HepG2 (cell line): Measurements from ENCODE around the gene PRR30. TPM values are rescaled to one million over a fixed set of nuclear protein-coding genes. Genes with fewer than 3 reads are reported as not detected.

Experiments
- ATAC-seq: fragments of 200-7000 bp; cut with Tn5 transposase; 3 replicates; pipeline ENCODE4 v1.9.1; 2020; ENCODE audit warnings: mild to moderate bottlenecking, moderate library complexity
- BruUV-seq: library from RNA; stranded (reverse); fragments of 400-500 nt; replicated peaks from 2 replicates; lab custom pipeline; 2021; lab: Mats Ljungman, UMichigan
- CTCF ChIA-PET: fragments of 300-600 bp; formaldehyde crosslinking; extraction: SDS; loops from one replicate; lab custom pipeline; 2021; ENCODE audit warnings: low total read pairs, inconsistent platforms, low intra/inter-chr PET ratio; lab: Yijun Ruan, JAX
- POLR2A ChIA-PET: fragments of 350-600 bp; sonication (Branson Sonifier 250); formaldehyde crosslinking; loops from one replicate; lab custom pipeline; 2020; ENCODE audit warnings: antibody characterized with exemption, inconsistent platforms; lab: Yijun Ruan, JAX
- DNase-seq: peaks from one replicate; pipeline ENCODE4 v3.0.0-alpha.2; 2015; ENCODE audit warnings: low spot score
- FAIRE-seq: peaks from 3 replicates; lab custom pipeline; 2011; peaks lifted over from hg19 to GRCh38; lab: Jason Lieb, UNC
- H2AFZ ChIP-seq: one replicate; pipeline ENCODE4 v1.6.1; 2011; ENCODE audit warnings: low read length, inconsistent platforms
- H3K27ac ChIP-seq: fragments of 300-600 bp; 3 replicates; pipeline ENCODE4 v1.8.0; 2011; ENCODE audit warnings: mixed run types, mild to moderate bottlenecking, mixed read lengths, low read length, inconsistent platforms; ENCODE audit not compliant: insufficient read depth; ENCODE audit errors: extremely low read length
- H3K27me3 ChIP-seq, 2 experiments: fragments of 200-600 bp in 1 of 2; 2 replicates in 1 of 2; 3 replicates in 1 of 2; pipeline versions ENCODE4 v1.6.0 to v1.8.0; 2011; ENCODE audit warnings: low read length in 2 of 2, mild to moderate bottlenecking in 2 of 2, moderate library complexity in 2 of 2, inconsistent platforms in 1 of 2; ENCODE audit not compliant: insufficient read depth in 2 of 2, control insufficient read depth in 1 of 2
- H3K36me3 ChIP-seq, 2 experiments: fragments of 200-600 bp in 1 of 2; replicated peaks in 1 of 2; 2 replicates in 1 of 2; 3 replicates in 1 of 2; pipeline versions ENCODE4 v1.5.1 to v1.8.0; 2011; ENCODE audit warnings: low read length in 2 of 2, inconsistent platforms in 1 of 2; ENCODE audit not compliant: insufficient read depth in 2 of 2, control insufficient read depth in 1 of 2
- H3K4me1 ChIP-seq: 2 replicates; pipeline ENCODE4 v1.5.1; 2012; ENCODE audit warnings: low read length, inconsistent platforms; ENCODE audit not compliant: insufficient read depth
- H3K4me2 ChIP-seq: 2 replicates; pipeline ENCODE4 v1.6.0; 2011; ENCODE audit warnings: low read depth, low read length, inconsistent platforms
- H3K4me3 ChIP-seq, 3 experiments: fragments of 200-600 bp in 1 of 3; sonication (generic), shearing (Covaris generic) in 1 of 3; replicated peaks in 1 of 3; 2 replicates each; pipeline ENCODE4 v1.5.1; 2011 to 2016; ENCODE audit warnings: low read length in 3 of 3, inconsistent platforms in 2 of 3, low read depth in 2 of 3, mild to moderate bottlenecking in 2 of 3, control low read depth in 1 of 3, mixed read lengths in 1 of 3; ENCODE audit not compliant: insufficient read depth in 1 of 3
- H3K79me2 ChIP-seq: one replicate; pipeline ENCODE4 v1.6.1; 2011; ENCODE audit warnings: low read length, inconsistent platforms; ENCODE audit not compliant: insufficient read depth
- H3K9ac ChIP-seq: 2 replicates; pipeline ENCODE4 v1.6.0; 2011; ENCODE audit warnings: mild to moderate bottlenecking, low read depth, low read length, inconsistent platforms; ENCODE audit not compliant: insufficient read depth
- H3K9me3 ChIP-seq: 2 replicates; pipeline ENCODE4 v1.5.1; 2012; ENCODE audit warnings: mild to moderate bottlenecking, low read length
- H4K20me1 ChIP-seq: 2 replicates; pipeline ENCODE4 v1.6.0; 2011; ENCODE audit warnings: inconsistent platforms, mild to moderate bottlenecking, low read length, moderate library complexity; ENCODE audit not compliant: insufficient read depth
- CTCF ChIP-seq: sonication (generic); formaldehyde crosslinking; IDR thresholded peaks from 2 replicates; pipeline ENCODE4 v1.5.0; 2020; ENCODE audit warnings: mild to moderate bottlenecking, missing genetic modification reagents, moderate library complexity
- IRF2 ChIP-seq: IDR thresholded peaks from 2 replicates; pipeline ENCODE4 v1.6.1; 2018; ENCODE audit warnings: missing genetic modification reagents, missing compliant biosample characterization
- LCORL ChIP-seq, 2 experiments: fragments of 450-650 bp in 1 of 2; sonication (generic) in 1 of 2; formaldehyde crosslinking in 1 of 2; IDR thresholded peaks; 2 replicates each; pipeline versions ENCODE4 v1.5.0 to v1.6.1; 2017 to 2020; ENCODE audit warnings: antibody characterized with exemption in 1 of 2, missing genetic modification reagents in 1 of 2
- MYNN ChIP-seq: sonication (generic); formaldehyde crosslinking; IDR thresholded peaks from 2 replicates; pipeline ENCODE4 v1.4.0; 2020; ENCODE audit warnings: mild to moderate bottlenecking, low read depth, missing genetic modification reagents
- NR1H2 ChIP-seq: sonication (generic); formaldehyde crosslinking; IDR thresholded peaks from 2 replicates; pipeline ENCODE4 v1.8.1; 2022; ENCODE audit warnings: low read depth, missing genetic modification reagents, borderline replicate concordance
- PBX2 ChIP-seq: IDR thresholded peaks from 2 replicates; pipeline ENCODE4 v1.6.1; 2016; ENCODE audit warnings: control low read depth
- REXO4 ChIP-seq: sonication (generic); formaldehyde crosslinking; IDR thresholded peaks from 2 replicates; pipeline ENCODE4 v1.8.0; 2022; ENCODE audit warnings: missing genetic modification reagents, mild to moderate bottlenecking, borderline replicate concordance
- SMAD9 ChIP-seq: sonication (generic); formaldehyde crosslinking; IDR thresholded peaks from 2 replicates; pipeline ENCODE4 v1.5.1; 2020; ENCODE audit warnings: mild to moderate bottlenecking, missing genetic modification reagents
- TFE3 ChIP-seq: IDR thresholded peaks from 2 replicates; pipeline ENCODE4 v1.6.1; 2016
- TRIM22 ChIP-seq: fragments of 450-650 bp; IDR thresholded peaks from 2 replicates; pipeline ENCODE4 v1.6.1; 2017
- ZNF382 ChIP-seq: sonication (generic); formaldehyde crosslinking; IDR thresholded peaks from 2 replicates; pipeline ENCODE4 v1.5.0; 2020; ENCODE audit warnings: missing genetic modification reagents, mild to moderate bottlenecking, borderline replicate concordance
- ZNF512 ChIP-seq: sonication (generic); formaldehyde crosslinking; IDR thresholded peaks from 2 replicates; pipeline ENCODE4 v1.4.0; 2020; ENCODE audit warnings: mild to moderate bottlenecking, missing genetic modification reagents
- ZNF564 ChIP-seq: sonication (generic); formaldehyde crosslinking; IDR thresholded peaks from 2 replicates; pipeline ENCODE4 v1.8.1; 2023; ENCODE audit warnings: mild to moderate bottlenecking, missing genetic modification reagents
- ZNF7 ChIP-seq: IDR thresholded peaks from 2 replicates; pipeline ENCODE4 v1.6.1; 2016; ENCODE audit warnings: missing biosample characterization, missing genetic modification reagents
- ZNF788 ChIP-seq: sonication (generic); formaldehyde crosslinking; IDR thresholded peaks from 2 replicates; pipeline ENCODE4 v1.5.0; 2020; ENCODE audit warnings: mild to moderate bottlenecking, missing genetic modification reagents, borderline replicate concordance
- ZSCAN9 ChIP-seq: IDR thresholded peaks from 2 replicates; pipeline ENCODE4 v1.6.1; 2016; ENCODE audit warnings: borderline replicate concordance
- WGBS: methylation state at CpG from one replicate; pipeline ENCODE4 v1.1.6; 2017; ENCODE audit warnings: low lambda C conversion rate; 5-methylcytosine and 5-hydroxymethylcytosine counted together
- in situ Hi-C: cut with HindIII; loops from 2 replicates; pipeline ENCODE4 v1.10.0; 2017; ENCODE audit warnings: low pct_unique_long_range_greater_than_20kb; ENCODE audit not compliant: extremely low pct_ligation_motif_present
- intact Hi-C: fragments of 100-400 bp; cut with micrococcal nuclease; formaldehyde crosslinking; loops from one replicate; pipeline ENCODE4 v1.10.0; 2022; ENCODE audit not compliant: unreplicated experiment
- polyA plus RNA-seq, 8 experiments: library from polyadenylated mRNA; depleted of rRNA in 3 of 8; stranded (reverse) in 7 of 8; unstranded in 1 of 8; fragments of >200 nt; fragmentation: Illumina TruSeq in 4 of 8; extraction: Trizol in 4 of 8; gene quantifications; 2 replicates each; pipeline versions ENCODE4 v1.2.1 to v1.2.3, GENCODE V29; 2011 to 2016; ENCODE audit warnings: low read depth in 4 of 8, missing spikeins in 1 of 8, mixed read lengths in 1 of 8; ENCODE audit not compliant: insufficient read depth in 1 of 8
- total RNA-seq, 5 experiments: library from RNA; depleted of rRNA; stranded (reverse); fragments of >200 nt; fragmentation: Illumina TruSeq; extraction: Trizol; gene quantifications; 2 replicates each; pipeline ENCODE4 v1.2.3, GENCODE V29; 2016; ENCODE audit warnings: low read depth in 1 of 5

PRR30 gene
- total and polyA plus RNA-seq, 2 of the 13 experiments (the other 11 are each of a cell fraction or from before 2014, with no cell fraction given) = not detected

- Histone ChIP-seq H3K27me3 (peaks cover 2 to 20% of the 10 kb centered on the region in 2 experiments; a peak in 3 of 5 replicates), H3K79me2 (no peaks in the 10 kb centered on the region), H3K4me2 (no peak overlapping the region), H4K20me1 (no peaks in the 10 kb centered on the region), H3K27ac (no peak overlapping the region), H3K9me3 (no peaks in the 10 kb centered on the region), H3K36me3 (no peaks in the 10 kb centered on the region), H3K4me3 (no peak overlapping the region), H3K4me1 (peaks cover 41% of the 10 kb centered on the region), H3K9ac (no peak overlapping the region), H2AFZ (no peak overlapping the region)
- ChIA-PET CTCF (no interaction called here), POLR2A (no interaction called here)
- ATAC-seq (no peak), FAIRE-seq (no peak), DNase-seq (no peak)
- BruUV-seq = TSS peak; percentile 30
- TF ChIP-seq LCORL (IDR thresholded peaks at IDR 0.05) (no peak), LCORL (CRISPR knock-in tag; IDR thresholded peaks at IDR 0.05) (no peak), SMAD9 (CRISPR knock-in tag) (no peak), ZNF512 (no peak), NR1H2 (CRISPR knock-in tag) (no peak), ZNF382 (no peak), ZNF7 (CRISPR knock-in tag) (no peak), ZNF564 (CRISPR knock-in tag) (no peak), CTCF (CRISPR knock-in tag) (no peak), PBX2 (CRISPR knock-in tag) (no peak), TFE3 (CRISPR knock-in tag) (no peak), REXO4 (CRISPR knock-in tag) (no peak), TRIM22 (no peak), IRF2 (CRISPR knock-in tag) (no peak), ZSCAN9 (CRISPR knock-in tag) (no peak), ZNF788 (CRISPR knock-in tag) (no peak), MYNN (CRISPR knock-in tag) (no peak)
- in situ Hi-C loops (no loop called here), intact Hi-C loops (loop anchor here (5.0 kb wide), 1 partner anchor 77 kb away; no protein-coding TSS in a partner anchor)
- WGBS = 45% methylated on average over 2 of the region's 2 CpGs
These were observed 23.7 kb downstream of the PRR30 start for GRCh38 chr2:27115519-27115918.
